MG63 (cell line): Measurements from ENCODE around the gene SEC16B. TPM values are rescaled to one million over a fixed set of nuclear protein-coding genes. Genes with fewer than 3 reads are reported as not detected.

Source experiments
- DNase-seq: peaks from one replicate; pipeline ENCODE4 v3.0.0-alpha.2; 2020
- H3K27me3 ChIP-seq: fragments of 250-450 bp; sonication (Bioruptor Pico); 2 replicates; pipeline ENCODE4 v1.5.1; 2020; ENCODE audit warnings: mild to moderate bottlenecking, moderate library complexity
- H3K36me3 ChIP-seq: fragments of 250-450 bp; sonication (Bioruptor Pico); 2 replicates; pipeline ENCODE4 v1.5.1; 2020; ENCODE audit warnings: mild to moderate bottlenecking, moderate library complexity
- H3K4me3 ChIP-seq: fragments of 250-450 bp; sonication (Bioruptor Pico); 2 replicates; pipeline ENCODE4 v1.5.1; 2020; ENCODE audit warnings: mild to moderate bottlenecking, moderate library complexity
- H3K9me3 ChIP-seq: fragments of 250-450 bp; sonication (Bioruptor Pico); 2 replicates; pipeline ENCODE4 v1.5.1; 2020; ENCODE audit warnings: mild to moderate bottlenecking, moderate library complexity
- total RNA-seq: library from RNA; depleted of rRNA; stranded (reverse); fragments of >200 nt; shearing (Covaris generic); gene quantifications from 2 replicates; pipeline ENCODE4 v1.2.3, GENCODE V29; 2014; ENCODE audit warnings: low replicate concordance

SEC16B gene
- total RNA-seq, 1 experiment from 2014 or later = 3.5 TPM

DNA sequence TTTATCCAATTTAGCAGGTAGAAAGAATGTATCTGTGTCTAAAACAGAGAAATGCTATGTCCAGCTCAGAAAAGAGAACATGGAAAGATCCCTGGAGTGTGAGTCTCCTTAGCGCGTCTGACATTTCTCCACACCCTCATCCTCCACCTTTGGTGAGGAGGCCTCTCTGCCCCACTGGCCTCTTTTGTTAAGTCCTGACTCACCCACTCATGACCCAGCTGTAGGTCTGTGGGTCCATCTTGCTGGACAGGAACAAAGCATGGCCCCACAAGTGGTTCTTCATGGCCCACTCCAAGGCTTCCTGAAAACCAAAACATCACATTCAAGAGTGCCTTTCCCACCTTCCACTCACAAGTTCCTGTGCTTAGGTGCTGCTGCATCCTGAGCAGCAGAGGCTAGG is 15.8 kb downstream of the SEC16B start:
- H3K4me3 ChIP-seq = no peak overlapping the region
- no peaks in the 10 kb centered on the region for H3K9me3 ChIP-seq

DNA sequence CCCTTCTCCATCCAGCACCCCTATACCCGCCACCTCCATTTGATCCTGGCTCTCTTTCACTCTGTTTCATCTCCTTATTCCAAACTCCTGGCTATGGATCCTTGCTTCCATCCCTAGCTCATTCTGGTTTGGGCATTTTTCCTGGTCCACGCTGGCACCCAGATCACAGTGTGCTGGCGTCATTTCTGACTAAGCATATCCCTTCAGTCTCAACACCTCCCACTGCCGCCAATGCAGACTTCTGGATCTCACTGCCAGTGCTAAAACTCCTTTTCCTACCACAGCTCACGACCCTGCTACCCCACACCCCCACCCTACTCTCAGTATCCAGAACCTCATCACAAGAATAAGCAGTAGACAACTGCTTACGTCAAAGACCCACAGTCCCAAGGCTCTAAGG is 16.3 kb downstream of the SEC16B start:
- no peaks in the 10 kb centered on the region for H3K27me3 ChIP-seq
- no peak overlapping the region for H3K4me3 ChIP-seq
- DNase-seq = peak; percentile 52
- H3K36me3 ChIP-seq = no peaks in the 10 kb centered on the region
- H3K9me3 ChIP-seq = no peaks in the 10 kb centered on the region

More for the DNA sequence above, 15.8 kb downstream of the SEC16B start:
- no peak for DNase-seq
- no peaks in the 10 kb centered on the region for H3K36me3 ChIP-seq
- H3K27me3 ChIP-seq = no peaks in the 10 kb centered on the region

DNA sequence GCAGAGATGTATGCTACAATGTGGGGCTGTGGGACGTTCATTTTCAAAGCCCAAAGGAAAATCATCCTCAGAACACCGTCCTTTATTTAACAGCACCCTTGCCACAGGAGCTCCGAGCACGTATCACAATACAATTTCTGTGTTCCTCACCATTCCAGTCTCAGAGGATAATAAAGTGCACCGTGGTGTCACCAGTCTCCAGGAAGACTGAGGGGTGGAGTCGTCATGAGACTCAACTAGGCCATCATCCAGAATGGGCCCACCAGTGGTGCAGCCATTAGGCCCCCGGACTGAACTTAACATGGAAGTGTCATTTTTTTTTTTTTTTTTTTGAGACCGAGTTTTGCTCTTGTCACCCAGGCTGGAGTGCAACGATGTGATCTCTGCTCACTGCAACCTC is 17.2 kb downstream of the SEC16B start:
- DNase-seq = no peak
- no peaks in the 10 kb centered on the region for H3K9me3 ChIP-seq
- no peaks in the 10 kb centered on the region for H3K27me3 ChIP-seq
- no peaks in the 10 kb centered on the region for H3K36me3 ChIP-seq
- no peak overlapping the region for H3K4me3 ChIP-seq

DNA sequence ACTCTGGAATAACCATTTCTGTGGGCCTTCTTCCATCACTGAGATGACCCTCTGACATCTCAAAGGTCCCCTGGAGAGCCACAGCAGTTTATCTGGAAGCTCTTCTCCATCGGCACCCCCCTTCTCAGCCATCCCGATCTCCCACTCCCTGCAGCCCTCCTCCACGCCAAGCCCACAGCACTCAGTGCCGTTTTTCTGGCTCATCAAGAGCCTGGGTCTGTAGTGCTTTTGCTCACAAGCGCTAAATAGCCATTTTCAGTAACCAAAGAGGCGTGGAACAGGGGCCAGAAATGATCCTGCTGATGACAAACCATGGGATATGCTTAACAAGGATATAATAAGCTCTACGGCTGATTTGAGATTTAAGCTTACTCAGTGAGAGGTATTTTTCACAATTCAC is 17.6 kb downstream of the SEC16B start:
- DNase-seq = no peak

DNA sequence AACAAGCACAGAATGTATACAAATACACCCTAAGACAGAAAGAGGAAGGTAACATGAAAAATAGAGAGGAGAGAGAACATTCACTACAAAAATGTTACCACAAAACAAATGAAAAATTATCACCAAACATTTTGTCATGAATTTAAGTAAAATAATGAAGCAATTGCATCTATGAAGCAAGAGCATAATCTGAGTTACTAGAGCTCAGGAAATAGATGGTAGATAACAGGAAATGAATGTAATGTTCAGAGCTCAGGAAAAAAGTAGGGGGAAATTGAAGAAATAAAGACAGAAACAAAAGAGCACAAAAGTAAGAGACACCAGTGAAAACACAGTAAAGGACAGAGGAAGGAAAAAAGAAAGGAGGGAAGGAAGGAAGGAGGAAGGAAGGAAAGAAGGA is 19.4 kb downstream of the SEC16B start:
- no peak overlapping the region for H3K4me3 ChIP-seq
- H3K27me3 ChIP-seq = no peaks in the 10 kb centered on the region
- DNase-seq = no peak
- no peaks in the 10 kb centered on the region for H3K9me3 ChIP-seq
- no peaks in the 10 kb centered on the region for H3K36me3 ChIP-seq

More for the DNA sequence above, 17.6 kb downstream of the SEC16B start:
- Histone ChIP-seq H3K4me3 (no peak overlapping the region), H3K27me3 (no peaks in the 10 kb centered on the region), H3K9me3 (no peaks in the 10 kb centered on the region), H3K36me3 (no peaks in the 10 kb centered on the region)

DNA sequence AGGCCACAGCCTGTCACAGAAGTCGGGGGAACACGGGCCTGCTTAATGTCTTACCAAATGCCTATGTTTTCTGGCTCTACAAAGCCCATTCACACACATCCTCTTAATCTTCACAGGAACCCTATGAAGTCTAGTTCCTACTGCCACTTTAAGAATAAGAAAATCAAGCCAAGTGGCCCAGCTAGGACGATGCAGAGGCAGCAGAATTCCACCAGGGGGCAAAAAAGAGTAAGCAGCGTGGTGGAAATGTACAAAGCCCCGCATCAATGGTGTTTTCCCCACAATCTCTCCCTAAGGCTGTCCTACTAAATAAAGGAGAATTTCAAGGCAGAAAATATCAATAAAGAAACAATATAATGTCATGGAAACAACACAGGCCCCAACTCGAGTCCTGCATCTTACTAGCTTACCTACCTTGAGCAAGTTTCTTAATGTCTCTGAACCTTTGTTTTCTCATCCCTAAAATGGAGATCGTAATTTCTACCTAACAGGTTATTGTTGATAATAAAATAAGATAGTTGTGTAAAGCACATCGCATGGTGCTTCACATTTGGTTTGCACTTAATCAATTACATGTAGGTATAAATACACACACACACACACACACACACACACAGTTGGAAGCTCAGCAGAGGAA is 21.4 kb downstream of the SEC16B start:
- DNase-seq = peak; percentile 52
- Histone ChIP-seq H3K27me3 (no peaks in the 10 kb centered on the region), H3K9me3 (no peaks in the 10 kb centered on the region), H3K4me3 (no peak overlapping the region), H3K36me3 (no peaks in the 10 kb centered on the region)

DNA sequence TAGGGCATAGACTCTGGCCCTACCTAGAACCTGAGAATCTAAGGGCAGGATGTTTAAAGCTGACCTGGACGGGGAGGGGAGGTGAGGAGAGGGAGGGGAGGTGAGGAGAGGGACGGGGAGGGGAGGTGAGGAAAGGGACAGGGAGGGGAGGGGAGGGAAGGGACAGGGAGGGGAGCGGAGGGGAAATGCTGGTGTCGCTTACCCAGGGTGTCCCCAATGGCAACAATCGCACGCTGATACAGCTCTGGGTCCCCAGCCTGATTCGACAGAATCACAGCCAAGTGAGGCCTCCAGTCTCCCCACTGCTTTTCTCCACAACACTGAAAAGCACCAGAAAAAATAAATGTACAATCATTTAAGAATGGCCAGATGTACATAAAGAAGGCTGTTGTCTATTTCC is 22.2 kb downstream of the SEC16B start:
- no peaks in the 10 kb centered on the region for H3K27me3 ChIP-seq
- H3K9me3 ChIP-seq = no peaks in the 10 kb centered on the region
- no peak for DNase-seq
- no peak overlapping the region for H3K4me3 ChIP-seq
- no peaks in the 10 kb centered on the region for H3K36me3 ChIP-seq

DNA sequence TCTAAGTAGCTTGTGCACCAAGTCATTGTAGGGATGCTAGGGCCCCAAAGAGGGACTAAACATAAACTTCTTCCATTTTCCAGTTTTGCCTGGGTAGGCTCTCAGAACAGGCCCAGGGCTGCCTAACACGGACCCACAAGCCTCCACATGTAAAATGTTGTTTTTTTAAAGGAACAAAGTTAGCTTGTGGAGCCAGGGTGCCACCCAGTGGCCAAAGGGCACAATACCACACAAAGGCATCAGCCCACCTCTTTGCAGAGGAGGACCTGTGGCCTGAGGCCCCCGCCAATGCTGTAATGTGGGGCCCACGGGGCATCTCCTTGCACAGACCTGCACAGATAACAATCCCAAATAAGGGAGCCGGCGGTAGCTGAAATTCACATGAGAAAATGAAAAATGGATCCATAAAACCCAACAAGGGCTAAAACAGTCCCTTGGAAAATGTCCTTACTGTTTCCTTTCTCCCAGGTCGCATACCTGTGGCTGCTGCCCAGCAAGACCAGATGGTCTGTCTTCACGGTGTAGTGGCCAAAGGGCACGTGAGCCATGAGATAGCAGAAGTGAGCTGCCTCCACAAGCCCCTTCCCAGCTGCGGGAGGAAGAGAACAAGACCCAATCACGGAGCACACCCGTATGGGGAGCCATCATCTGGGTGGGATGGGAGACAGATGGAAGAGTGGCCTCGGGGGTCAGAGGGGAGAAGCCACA is 23.8 kb downstream of the SEC16B start:
- peak; percentile 48 for DNase-seq

DNA sequence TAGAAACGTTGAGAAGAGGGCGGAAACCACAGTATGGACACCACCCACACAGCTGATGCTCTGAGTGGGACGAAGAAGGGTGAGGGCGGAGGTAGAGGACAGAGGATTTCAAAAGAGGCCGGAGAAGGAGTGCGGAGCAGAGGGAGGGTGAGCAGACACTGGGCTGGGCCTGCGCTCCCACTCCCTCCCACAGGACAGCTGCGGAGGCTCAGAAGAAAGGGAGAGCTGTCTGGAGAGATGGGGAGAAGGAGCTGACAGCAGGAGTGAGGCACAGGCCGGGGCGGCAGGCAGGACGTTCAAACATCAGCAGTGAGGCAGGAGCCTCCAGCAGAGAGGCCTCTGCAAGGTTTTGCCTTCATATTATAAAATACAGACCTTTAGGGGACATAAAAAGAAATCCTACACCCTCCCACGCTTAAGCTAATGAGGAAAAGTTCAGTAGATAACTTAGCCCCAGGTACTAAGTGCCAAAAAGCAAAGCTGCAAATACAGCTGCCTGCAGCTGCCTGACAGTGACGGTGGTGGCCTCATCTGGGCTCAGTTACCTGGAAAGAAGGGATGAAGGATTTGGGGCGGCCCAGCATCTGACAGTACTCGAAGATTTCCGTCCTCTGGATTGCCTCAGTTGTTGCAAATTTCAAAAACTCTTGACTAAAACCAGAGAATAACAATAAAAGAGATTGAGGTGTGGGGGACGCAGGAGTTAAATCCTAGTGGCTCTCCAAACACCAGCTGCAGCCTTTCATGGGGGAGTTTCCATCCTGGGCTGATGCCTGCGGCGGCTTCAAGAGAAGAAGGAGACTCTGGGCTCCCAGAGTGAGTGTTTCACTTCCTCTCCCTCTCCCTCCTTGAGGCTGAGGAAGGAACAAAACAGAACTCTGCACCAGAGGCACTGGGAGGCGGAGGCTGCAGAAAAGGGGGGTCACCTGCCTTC is 25.6 kb downstream of the SEC16B start:
- H3K27me3 ChIP-seq = no peaks in the 10 kb centered on the region
- no peak overlapping the region for H3K4me3 ChIP-seq
- no peaks in the 10 kb centered on the region for H3K36me3 ChIP-seq
- DNase-seq = no peak
- H3K9me3 ChIP-seq = no peaks in the 10 kb centered on the region

More for the DNA sequence above, 23.8 kb downstream of the SEC16B start:
- Histone ChIP-seq H3K27me3 (no peaks in the 10 kb centered on the region), H3K36me3 (no peaks in the 10 kb centered on the region), H3K4me3 (no peak overlapping the region), H3K9me3 (no peaks in the 10 kb centered on the region)

DNA sequence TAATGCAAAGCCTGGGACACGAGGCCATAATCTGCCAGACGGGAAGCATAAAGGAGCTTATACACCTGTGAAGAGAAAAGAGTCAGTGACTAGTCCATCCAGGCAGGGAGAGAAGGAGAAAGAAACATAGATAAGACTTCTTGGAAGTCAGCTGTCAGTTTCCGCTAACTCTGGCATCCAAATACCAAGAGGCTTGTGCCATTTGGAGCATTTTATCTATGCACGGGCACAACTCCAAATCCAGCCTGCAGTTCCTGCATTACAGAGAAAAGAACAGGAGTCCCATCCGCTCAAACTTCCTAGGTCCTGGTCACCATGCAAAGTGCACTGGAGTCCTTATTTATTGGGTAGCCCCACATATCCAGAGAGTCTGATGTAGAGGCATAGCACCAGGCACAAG is 27.9 kb downstream of the SEC16B start:
- H3K27me3 ChIP-seq = no peaks in the 10 kb centered on the region
- H3K9me3 ChIP-seq = no peaks in the 10 kb centered on the region
- no peaks in the 10 kb centered on the region for H3K36me3 ChIP-seq
- no peak for DNase-seq
- no peak overlapping the region for H3K4me3 ChIP-seq

DNA sequence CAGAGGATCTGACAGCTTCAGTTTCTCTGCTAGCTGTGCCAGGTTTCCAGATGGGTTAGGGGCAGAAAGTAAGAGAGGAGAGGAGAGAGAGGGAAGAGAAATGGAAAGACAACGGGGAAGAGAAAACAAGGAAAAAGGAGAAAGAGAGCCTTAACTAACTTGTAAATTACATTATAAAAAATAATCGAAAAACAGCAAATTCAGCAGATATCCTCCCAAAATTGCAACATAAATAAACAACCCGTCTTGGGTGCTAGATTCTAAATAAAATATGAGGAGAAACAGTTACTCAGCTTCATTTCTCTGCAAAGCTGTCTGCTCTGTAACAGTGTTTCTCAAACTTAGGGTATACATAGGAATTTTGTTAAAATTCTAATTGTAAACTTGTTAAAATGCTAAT is 29.2 kb downstream of the SEC16B start:
- Histone ChIP-seq H3K9me3 (no peaks in the 10 kb centered on the region), H3K4me3 (no peak overlapping the region), H3K27me3 (no peaks in the 10 kb centered on the region), H3K36me3 (no peaks in the 10 kb centered on the region)
- DNase-seq = no peak

DNA sequence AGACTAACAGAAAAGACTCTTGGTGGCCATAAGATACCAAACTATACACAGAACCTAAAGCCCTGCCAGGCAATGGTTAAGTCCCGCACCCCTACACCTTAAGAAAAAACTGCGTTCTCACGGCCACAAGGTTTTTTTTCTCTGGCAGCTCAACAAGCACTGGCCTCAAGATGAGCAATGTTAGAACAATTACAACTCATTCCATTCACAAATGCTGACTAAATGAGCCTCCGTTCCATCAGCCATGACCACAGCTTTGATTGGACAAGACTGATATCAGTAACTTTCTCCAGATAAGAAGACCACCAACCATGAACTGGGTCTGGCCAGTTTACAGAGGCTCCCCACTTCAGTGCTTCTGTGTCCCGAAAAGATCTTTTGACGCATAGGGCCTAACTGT is 31.9 kb downstream of the SEC16B start:
- Histone ChIP-seq H3K36me3 (no peaks in the 10 kb centered on the region), H3K9me3 (no peaks in the 10 kb centered on the region), H3K4me3 (no peak overlapping the region), H3K27me3 (no peaks in the 10 kb centered on the region)
- no peak for DNase-seq

DNA sequence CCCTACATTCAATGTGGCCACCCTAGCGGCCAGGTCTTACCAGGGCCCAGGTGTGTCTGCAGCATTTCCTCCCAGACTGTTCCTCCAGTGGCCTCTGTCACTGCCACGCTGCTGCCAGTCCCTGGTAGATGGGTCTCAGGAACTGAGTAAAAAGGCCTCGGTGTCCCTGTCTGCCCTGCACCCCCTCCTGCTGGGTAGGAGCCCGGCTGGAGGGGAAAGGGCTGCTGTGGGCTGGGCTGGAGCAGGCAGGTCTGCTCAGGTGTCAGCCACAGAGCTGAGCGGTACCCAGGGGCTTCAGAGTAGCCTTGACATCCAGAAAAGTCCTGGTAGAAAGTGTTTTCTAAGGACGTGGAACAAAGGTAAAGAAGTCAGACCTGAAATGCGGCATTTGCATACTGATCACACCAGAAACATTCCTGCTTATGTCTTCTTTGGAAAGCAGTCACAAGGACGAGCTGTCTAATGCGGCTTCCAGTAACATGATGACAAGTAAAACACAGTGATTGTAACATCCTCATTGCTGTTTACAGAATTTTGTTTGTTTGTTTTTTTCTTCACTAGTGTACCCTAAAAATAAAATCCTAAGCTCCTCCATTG is 32.6 kb downstream of the SEC16B start:
- DNase-seq = no peak

DNA sequence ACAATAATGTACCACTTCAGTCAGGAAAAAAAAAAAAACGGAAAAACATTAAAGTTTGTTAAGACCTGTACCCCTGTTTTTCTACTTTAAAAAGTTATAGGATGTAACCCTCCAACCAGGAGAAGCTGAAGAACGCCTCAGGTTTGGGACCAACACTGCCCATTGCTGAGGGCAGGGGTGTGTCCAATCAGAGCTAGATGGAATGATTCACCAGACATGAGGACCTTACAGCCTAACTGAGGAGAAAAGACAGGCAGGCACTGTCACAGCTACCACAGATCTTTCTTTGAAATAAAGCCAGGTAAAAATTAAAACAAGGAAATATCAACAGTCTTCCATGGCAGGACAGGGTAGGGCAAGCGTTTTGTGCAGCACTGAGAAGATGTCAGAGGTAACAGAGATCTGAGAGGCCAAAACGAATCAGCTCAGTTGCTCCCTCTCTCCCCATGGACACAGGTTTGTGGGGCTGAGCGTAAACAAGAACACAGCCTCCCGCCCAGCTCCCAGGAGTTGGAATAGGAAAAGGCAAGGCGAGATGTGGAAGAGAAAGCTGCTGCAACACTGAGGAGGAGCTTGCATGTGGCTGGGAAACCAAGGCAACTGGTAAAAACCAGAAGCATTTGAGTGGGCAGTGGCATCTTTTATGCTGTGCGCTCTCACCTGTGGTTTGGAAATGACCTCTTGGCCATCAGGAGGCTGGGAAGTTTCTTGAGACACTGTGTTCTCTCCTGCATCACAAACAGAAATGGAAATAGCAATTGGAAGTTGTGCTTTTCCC is 34.0 kb downstream of the SEC16B start:
- Histone ChIP-seq H3K36me3 (no peaks in the 10 kb centered on the region), H3K9me3 (no peaks in the 10 kb centered on the region), H3K4me3 (no peak overlapping the region), H3K27me3 (no peaks in the 10 kb centered on the region)
- no peak for DNase-seq

More for the DNA sequence above, 32.6 kb downstream of the SEC16B start:
- no peaks in the 10 kb centered on the region for H3K27me3 ChIP-seq
- no peaks in the 10 kb centered on the region for H3K9me3 ChIP-seq
- H3K4me3 ChIP-seq = no peak overlapping the region
- H3K36me3 ChIP-seq = no peaks in the 10 kb centered on the region

DNA sequence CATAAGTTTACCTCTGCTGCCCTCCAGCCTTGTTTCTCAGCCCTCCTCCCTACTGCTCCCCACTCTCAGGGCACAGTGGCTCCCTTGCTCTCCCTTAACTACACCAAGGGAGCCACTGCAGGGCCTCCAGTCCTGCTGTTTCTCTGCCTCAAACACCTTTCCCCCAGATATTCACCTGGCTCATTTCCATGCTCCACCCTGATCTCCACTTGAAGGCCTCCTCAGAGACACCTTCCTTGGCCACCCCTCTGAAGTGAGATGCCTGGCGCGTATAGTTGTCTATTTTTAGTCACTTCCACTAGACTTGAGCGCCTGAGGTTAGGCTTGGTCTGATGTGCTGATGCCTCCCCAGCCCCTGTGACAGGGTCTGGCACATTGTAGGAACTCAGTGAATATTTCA is 34.9 kb downstream of the SEC16B start:
- H3K27me3 ChIP-seq = no peaks in the 10 kb centered on the region
- no peaks in the 10 kb centered on the region for H3K36me3 ChIP-seq
- no peak for DNase-seq
- H3K9me3 ChIP-seq = no peaks in the 10 kb centered on the region
- no peak overlapping the region for H3K4me3 ChIP-seq

DNA sequence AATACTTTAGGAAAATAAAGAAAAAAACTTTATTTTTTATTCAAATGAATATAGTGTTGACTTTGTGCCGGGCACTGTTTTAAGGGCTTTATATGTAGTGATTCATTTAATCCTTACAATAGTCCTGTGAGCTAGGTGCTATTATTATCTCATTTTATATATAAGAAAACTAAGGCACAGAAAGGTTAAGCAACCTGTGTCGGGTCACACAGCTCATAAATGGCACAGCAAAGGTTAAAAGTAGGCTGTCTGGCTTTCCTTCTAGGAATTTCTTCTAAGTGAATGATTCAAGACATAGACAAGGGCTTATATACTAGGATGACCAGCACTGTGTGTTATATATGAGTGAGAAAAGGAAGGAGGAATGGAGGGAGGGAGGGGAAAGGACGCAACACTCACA is 35.4 kb downstream of the SEC16B start:
- Histone ChIP-seq H3K9me3 (no peaks in the 10 kb centered on the region), H3K4me3 (no peak overlapping the region), H3K36me3 (no peaks in the 10 kb centered on the region), H3K27me3 (no peaks in the 10 kb centered on the region)
- DNase-seq = no peak
